Neural progenitor cell (in vitro differentiated cells): Measurements from ENCODE around the gene SEMA4D. TPM values are rescaled to one million over a fixed set of nuclear protein-coding genes. Genes with fewer than 3 reads are reported as not detected.

Experiments
- DNase-seq: peaks from one replicate; pipeline ENCODE4 v3.0.0-alpha.2; 2016; ENCODE audit warnings: low spot score
- H2AFZ ChIP-seq: fragments of 200-600 bp; sonication (generic); replicated peaks from 2 replicates; pipeline ENCODE4 v1.6.1; 2016; ENCODE audit warnings: antibody characterized with exemption
- H3F3A ChIP-seq: fragments of 200-600 bp; sonication (generic); 2 replicates; pipeline ENCODE4 v1.6.1; 2016; ENCODE audit warnings: antibody characterized with exemption, low read depth
- H3K27ac ChIP-seq: fragments of 200-600 bp; sonication (generic); 2 replicates; pipeline ENCODE4 v1.5.1; 2016; ENCODE audit warnings: mild to moderate bottlenecking
- H3K27me3 ChIP-seq: fragments of 200-600 bp; sonication (generic); 2 replicates; pipeline ENCODE4 v1.6.1; 2016; ENCODE audit warnings: mild to moderate bottlenecking, moderate library complexity
- H3K36me3 ChIP-seq: fragments of 200-600 bp; sonication (generic); 2 replicates; pipeline ENCODE4 v1.5.1; 2016
- H3K4me1 ChIP-seq: fragments of 200-600 bp; sonication (generic); 2 replicates; pipeline ENCODE4 v1.6.1; 2016; ENCODE audit warnings: mixed run types
- H3K4me2 ChIP-seq: fragments of 200-600 bp; sonication (generic); 2 replicates; pipeline ENCODE4 v1.6.1; 2016
- H3K4me3 ChIP-seq: fragments of 200-600 bp; sonication (generic); 2 replicates; pipeline ENCODE4 v1.5.1; 2016
- H3K79me2 ChIP-seq: fragments of 200-600 bp; sonication (generic); 2 replicates; pipeline ENCODE4 v1.6.1; 2016; ENCODE audit warnings: low read depth
- H3K9ac ChIP-seq: fragments of 200-600 bp; sonication (generic); 2 replicates; pipeline ENCODE4 v1.6.1; 2016
- H3K9me3 ChIP-seq: fragments of 200-600 bp; sonication (generic); 2 replicates; pipeline ENCODE4 v1.5.1; 2016; ENCODE audit warnings: low read depth
- H4K20me1 ChIP-seq: fragments of 200-600 bp; sonication (generic); 2 replicates; pipeline ENCODE4 v1.6.1; 2016; ENCODE audit warnings: low read depth
- H3K27ac Mint-ChIP-seq: 3 replicates; pipeline ENCODE4 v1.8.0; 2021; ENCODE audit warnings: mixed read lengths
- H3K27me3 Mint-ChIP-seq: 2 replicates; pipeline ENCODE4 v1.8.0; 2022; ENCODE audit warnings: low read depth, mild to moderate bottlenecking, inconsistent platforms, moderate library complexity, mixed read lengths; ENCODE audit not compliant: insufficient read depth
- H3K36me3 Mint-ChIP-seq: 3 replicates; pipeline ENCODE4 v1.8.0; 2021; ENCODE audit warnings: mixed read lengths
- H3K4me1 Mint-ChIP-seq: 3 replicates; pipeline ENCODE4 v1.8.0; 2021; ENCODE audit warnings: mixed read lengths
- H3K4me3 Mint-ChIP-seq: 3 replicates; pipeline ENCODE4 v1.8.0; 2021; ENCODE audit warnings: mild to moderate bottlenecking, moderate library complexity, mixed read lengths
- H3K9me3 Mint-ChIP-seq: 3 replicates; pipeline ENCODE4 v1.8.0; 2020; ENCODE audit warnings: mixed read lengths
- CTCF ChIP-seq: fragments of 200-600 bp; sonication (generic); IDR thresholded peaks from 2 replicates; pipeline ENCODE4 v1.5.1; 2017; ENCODE audit warnings: antibody characterized with exemption, mild to moderate bottlenecking
- EZH2 ChIP-seq: fragments of 200-600 bp; sonication (generic); IDR thresholded peaks from 2 replicates; pipeline ENCODE4 v1.6.1; 2017; ENCODE audit warnings: antibody characterized with exemption, mild to moderate bottlenecking, moderate library complexity
- EZH2phosphoT487 ChIP-seq: fragments of 200-600 bp; sonication (generic); IDR thresholded peaks from 2 replicates; pipeline ENCODE4 v1.6.1; 2017; ENCODE audit warnings: antibody characterized with exemption
- total RNA-seq: library from RNA; depleted of rRNA; stranded (reverse); fragments of >200 nt; gene quantifications from 2 replicates; pipeline ENCODE4 v1.2.3, GENCODE V29; 2015; ENCODE audit warnings: low replicate concordance

The SEMA4D gene
- total RNA-seq, 1 donor from 2014 or later: 19.1 TPM

DNA sequence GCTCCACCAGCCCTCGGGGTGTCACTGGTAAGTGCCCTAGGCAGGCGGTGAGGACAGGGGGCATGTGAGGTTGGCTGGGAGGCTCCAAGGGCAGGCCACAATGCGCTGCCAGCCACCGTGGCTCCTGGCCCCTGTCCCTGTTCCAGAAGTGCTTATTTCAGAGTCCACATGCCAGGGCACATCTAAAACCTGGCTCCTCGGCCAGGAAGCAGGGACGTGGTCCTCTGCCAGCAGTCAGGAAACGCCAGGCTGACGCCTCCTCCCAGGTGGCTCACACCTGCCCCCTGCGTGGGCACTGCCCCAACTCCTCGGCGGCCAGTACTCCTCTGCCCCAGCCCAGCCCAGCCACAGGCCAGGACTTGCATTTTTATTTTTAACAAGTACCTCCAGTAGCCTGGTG is 111.1 kb downstream of the SEMA4D start:
- Mint-ChIP-seq H3K4me1 (peaks cover 3% of the 10 kb centered on the region), H3K4me3 (no peak overlapping the region), H3K27ac (no peak overlapping the region), H3K9me3 (no peaks in the 10 kb centered on the region), H3K27me3 (peaks cover 4% of the 10 kb centered on the region), H3K36me3 (peaks cover 23% of the 10 kb centered on the region)
- Histone ChIP-seq H3F3A (no peaks in the 10 kb centered on the region), H3K27me3 (no peaks in the 10 kb centered on the region), H3K4me1 (no peaks in the 10 kb centered on the region), H3K36me3 (no peaks in the 10 kb centered on the region), H3K27ac (no peak overlapping the region), H2AFZ (no peak overlapping the region), H4K20me1 (no peaks in the 10 kb centered on the region), H3K9ac (no peak overlapping the region), H3K4me3 (no peak overlapping the region), H3K4me2 (no peak overlapping the region), H3K79me2 (no peaks in the 10 kb centered on the region), H3K9me3 (no peaks in the 10 kb centered on the region)
- no peak for TF ChIP-seq EZH2
- no peak for TF ChIP-seq EZH2phosphoT487
- DNase-seq: no peak

DNA sequence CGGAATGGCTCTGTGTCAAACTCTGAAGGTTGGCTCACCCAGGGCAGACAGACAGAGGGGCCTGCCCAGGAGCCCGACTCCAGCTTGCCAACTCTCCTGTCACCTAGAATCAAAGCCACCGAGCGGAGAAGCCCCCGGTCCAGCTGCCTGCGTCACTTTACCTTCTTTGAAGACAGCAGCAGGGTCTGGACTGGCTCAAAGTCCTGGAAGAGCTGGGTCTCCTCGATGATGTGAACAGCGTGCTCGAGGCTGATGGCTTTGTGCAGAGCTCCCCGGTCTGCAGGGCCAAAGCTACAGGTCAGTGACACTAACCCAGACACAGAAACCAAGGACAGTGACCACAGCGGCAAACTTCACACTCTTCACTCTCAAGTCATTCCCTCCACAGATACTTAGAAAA is 111.7 kb downstream of the SEMA4D start:
- Histone ChIP-seq H3K79me2 (no peaks in the 10 kb centered on the region), H3K4me2 (no peak overlapping the region), H3F3A (no peaks in the 10 kb centered on the region), H4K20me1 (no peaks in the 10 kb centered on the region), H3K4me3 (no peak overlapping the region), H3K27ac (no peak overlapping the region), H3K9me3 (no peaks in the 10 kb centered on the region), H3K36me3 (no peaks in the 10 kb centered on the region), H2AFZ (no peak overlapping the region), H3K4me1 (no peaks in the 10 kb centered on the region), H3K27me3 (no peaks in the 10 kb centered on the region), H3K9ac (no peak overlapping the region)
- Mint-ChIP-seq H3K27ac (no peak overlapping the region), H3K9me3 (no peaks in the 10 kb centered on the region), H3K4me1 (peaks cover 3% of the 10 kb centered on the region), H3K4me3 (no peak overlapping the region), H3K27me3 (peaks cover 4% of the 10 kb centered on the region), H3K36me3 (peaks cover 20% of the 10 kb centered on the region)
- TF ChIP-seq CTCF: no peak
- no peak for TF ChIP-seq EZH2
- TF ChIP-seq EZH2phosphoT487: no peak
- DNase-seq: no peak

DNA sequence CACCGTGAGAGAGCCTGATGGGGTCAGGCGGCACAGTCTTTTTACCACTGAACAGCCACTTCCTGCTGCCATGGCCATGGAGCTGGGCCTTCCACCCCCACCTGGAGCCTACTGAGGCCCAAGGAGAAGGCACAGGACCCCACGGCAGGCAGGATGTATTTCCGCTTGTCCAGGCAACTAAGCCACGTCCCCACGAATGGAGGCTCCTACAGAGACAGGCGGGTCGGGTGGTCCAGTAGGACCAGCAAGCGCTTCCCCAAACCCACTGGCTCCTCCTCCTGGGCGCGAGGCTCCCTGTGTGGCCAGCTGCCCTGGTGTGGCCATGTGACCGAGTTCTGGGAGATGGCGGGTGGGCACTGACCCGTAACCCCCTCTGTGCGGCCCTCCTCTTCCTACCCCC is 113.1 kb downstream of the SEMA4D start:
- H3K36me3 Mint-ChIP-seq: peaks cover 20% of the 10 kb centered on the region
- no peak for TF ChIP-seq CTCF
- no peak for TF ChIP-seq EZH2
- TF ChIP-seq EZH2phosphoT487: no peak
- no peak overlapping the region for H2AFZ ChIP-seq
- H3K4me3 Mint-ChIP-seq: no peak overlapping the region
- DNase-seq: no peak
- H3K79me2 ChIP-seq: no peaks in the 10 kb centered on the region
- H3K27me3 Mint-ChIP-seq: peaks cover 3% of the 10 kb centered on the region
- no peak overlapping the region for H3K27ac ChIP-seq
- no peaks in the 10 kb centered on the region for H3K9me3 ChIP-seq
- H3K9ac ChIP-seq: no peak overlapping the region
- no peaks in the 10 kb centered on the region for H3K9me3 Mint-ChIP-seq
- H3K27ac Mint-ChIP-seq: no peak overlapping the region
- H3F3A ChIP-seq: no peaks in the 10 kb centered on the region
- H4K20me1 ChIP-seq: no peaks in the 10 kb centered on the region
- peaks cover 3% of the 10 kb centered on the region for H3K4me1 Mint-ChIP-seq
- H3K4me2 ChIP-seq: no peak overlapping the region
- no peaks in the 10 kb centered on the region for H3K27me3 ChIP-seq
- H3K36me3 ChIP-seq: no peaks in the 10 kb centered on the region
- no peak overlapping the region for H3K4me3 ChIP-seq
- no peaks in the 10 kb centered on the region for H3K4me1 ChIP-seq

GRCh38 chr9:89383721-89384300 is 114.1 kb downstream of the SEMA4D start:
- H3K4me2 ChIP-seq: no peak overlapping the region
- Mint-ChIP-seq H3K36me3 (peaks cover 22% of the 10 kb centered on the region), H3K27ac (peak overlapping the region; percentile 46), H3K27me3 (peaks cover 3% of the 10 kb centered on the region), H3K9me3 (no peaks in the 10 kb centered on the region), H3K4me3 (no peak overlapping the region), H3K4me1 (peaks cover 3% of the 10 kb centered on the region)
- no peaks in the 10 kb centered on the region for H3K79me2 ChIP-seq
- no peaks in the 10 kb centered on the region for H3K27me3 ChIP-seq
- no peaks in the 10 kb centered on the region for H3K9me3 ChIP-seq
- no peak overlapping the region for H3K9ac ChIP-seq
- H3K4me3 ChIP-seq: no peak overlapping the region
- H3K4me1 ChIP-seq: no peaks in the 10 kb centered on the region
- no peak for DNase-seq
- no peak overlapping the region for H2AFZ ChIP-seq
- H3F3A ChIP-seq: no peaks in the 10 kb centered on the region
- H3K27ac ChIP-seq: no peak overlapping the region
- no peaks in the 10 kb centered on the region for H3K36me3 ChIP-seq
- TF ChIP-seq EZH2 (no peak), EZH2phosphoT487 (no peak), CTCF (no peak)
- no peaks in the 10 kb centered on the region for H4K20me1 ChIP-seq
